Neural progenitor cell (in vitro differentiated cells): ENCODE data around the gene AQP1.

ENCODE experiments used
- CTCF ChIP-seq: fragments of 200-600 bp; sonication (generic); IDR thresholded peaks from 2 replicates; pipeline ENCODE4 v1.5.1; 2017; ENCODE audit warnings: antibody characterized with exemption, mild to moderate bottlenecking
- EZH2phosphoT487 ChIP-seq: fragments of 200-600 bp; sonication (generic); IDR thresholded peaks from 2 replicates; pipeline ENCODE4 v1.6.1; 2017; ENCODE audit warnings: antibody characterized with exemption

DNA sequence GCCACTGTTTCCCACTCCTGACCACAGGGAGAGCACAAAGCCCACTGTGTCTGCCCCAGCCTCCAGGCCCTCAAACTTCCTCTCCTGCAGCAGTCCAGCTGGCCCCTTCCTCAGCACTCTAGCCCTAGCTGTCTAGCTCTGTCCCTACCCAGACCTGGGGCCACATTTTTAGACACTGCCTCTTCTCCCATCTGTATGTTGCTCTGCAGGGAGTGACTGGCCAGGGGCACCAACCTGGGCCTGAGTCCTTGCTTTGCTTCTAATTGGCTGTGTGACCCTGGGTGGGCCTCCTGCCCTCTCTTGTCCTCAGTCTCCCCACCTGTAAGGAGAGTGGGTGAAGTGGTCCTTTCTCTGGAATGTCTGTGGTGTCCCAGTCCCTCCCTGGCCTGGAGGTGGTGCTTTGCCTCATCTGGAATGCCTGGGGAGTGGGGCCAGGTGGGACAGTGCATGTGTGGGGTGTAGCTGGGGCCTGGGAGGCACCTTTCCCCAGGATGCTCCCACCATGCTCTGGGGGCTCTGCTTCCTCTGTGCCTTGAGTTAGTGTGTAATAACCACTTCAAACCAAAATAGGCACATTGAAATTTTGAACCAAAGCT, 25.1 kb downstream of the AQP1 start:
- TF ChIP-seq CTCF, result no peak
- TF ChIP-seq EZH2phosphoT487, result no peak
